ENCODE results near the gene FSD1.

Gene FSD1

DNA sequence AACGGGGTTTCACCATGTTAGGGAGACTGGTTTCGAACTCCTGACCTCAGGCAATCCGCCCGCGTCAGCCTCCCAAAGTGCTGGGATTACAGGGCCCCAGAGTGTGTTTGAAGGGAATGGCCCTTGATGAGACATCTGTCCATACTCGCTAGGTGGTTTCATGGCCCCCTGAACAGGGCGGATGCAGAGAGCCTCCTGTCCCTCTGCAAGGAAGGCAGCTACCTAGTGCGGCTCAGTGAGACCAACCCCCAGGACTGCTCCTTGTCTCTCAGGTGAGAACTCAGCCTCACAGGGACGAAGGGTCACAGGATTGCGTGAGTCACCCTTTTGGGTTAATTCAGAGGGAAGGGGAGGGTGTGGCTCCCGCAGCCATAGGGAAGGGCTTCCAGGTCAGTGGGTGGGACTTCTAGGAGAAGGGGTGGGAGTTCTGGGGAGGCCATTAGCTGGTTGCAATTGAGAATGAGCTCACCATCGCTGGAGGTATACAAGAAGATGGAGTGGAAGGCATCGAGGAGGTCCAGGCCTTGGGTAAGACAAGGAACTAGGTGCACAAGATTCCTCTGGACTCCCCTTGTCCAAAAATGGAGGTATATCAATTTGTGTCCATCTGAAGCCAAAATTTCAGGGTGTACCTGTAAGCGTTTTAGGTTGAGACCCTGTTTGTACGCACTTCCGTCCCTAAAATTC is 16.2 kb upstream of the FSD1 start:
- FAIRE-seq (no peak), DNase-seq (ENCODE audit: insufficient read length, low spot score) (no peak)
- TF ChIP-seq, protein P1, sequence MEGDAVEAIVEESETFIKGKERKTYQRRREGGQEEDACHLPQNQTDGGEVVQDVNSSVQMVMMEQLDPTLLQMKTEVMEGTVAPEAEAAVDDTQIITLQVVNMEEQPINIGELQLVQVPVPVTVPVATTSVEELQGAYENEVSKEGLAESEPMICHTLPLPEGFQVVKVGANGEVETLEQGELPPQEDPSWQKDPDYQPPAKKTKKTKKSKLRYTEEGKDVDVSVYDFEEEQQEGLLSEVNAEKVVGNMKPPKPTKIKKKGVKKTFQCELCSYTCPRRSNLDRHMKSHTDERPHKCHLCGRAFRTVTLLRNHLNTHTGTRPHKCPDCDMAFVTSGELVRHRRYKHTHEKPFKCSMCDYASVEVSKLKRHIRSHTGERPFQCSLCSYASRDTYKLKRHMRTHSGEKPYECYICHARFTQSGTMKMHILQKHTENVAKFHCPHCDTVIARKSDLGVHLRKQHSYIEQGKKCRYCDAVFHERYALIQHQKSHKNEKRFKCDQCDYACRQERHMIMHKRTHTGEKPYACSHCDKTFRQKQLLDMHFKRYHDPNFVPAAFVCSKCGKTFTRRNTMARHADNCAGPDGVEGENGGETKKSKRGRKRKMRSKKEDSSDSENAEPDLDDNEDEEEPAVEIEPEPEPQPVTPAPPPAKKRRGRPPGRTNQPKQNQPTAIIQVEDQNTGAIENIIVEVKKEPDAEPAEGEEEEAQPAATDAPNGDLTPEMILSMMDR (IDR thresholded peaks at IDR 0.05; ENCODE audit: insufficient read depth, missing control alignments) = no peak

DNA sequence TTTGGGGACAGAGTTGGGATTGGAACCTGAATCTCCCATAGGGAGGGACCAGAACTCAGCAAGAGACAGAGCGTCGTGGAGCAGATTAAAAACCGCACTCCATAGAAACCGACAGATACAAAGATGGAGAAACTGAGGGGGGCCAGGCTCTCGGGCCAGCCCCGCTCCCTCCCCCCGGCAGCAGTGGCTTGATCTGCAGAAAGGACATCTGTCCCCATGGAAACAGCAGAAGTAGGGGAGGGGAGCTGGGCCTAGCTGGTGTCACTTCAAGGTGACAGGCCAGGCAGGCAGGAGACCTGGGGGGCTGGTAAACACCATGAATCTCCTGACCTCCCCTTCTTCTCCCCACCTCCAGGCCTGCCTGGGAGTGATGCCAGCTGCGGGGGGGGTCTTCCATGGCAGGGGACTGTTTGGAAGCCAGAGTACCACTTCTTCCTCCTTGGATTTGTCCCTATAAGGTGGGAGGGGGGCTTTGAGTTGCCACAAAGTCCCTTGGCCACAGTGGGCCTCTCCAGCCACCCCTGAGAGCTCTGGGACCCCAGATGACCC is 13.1 kb upstream of the FSD1 start:
- no peak for FAIRE-seq
- TF ChIP-seq, protein P1 (IDR thresholded peaks at IDR 0.05; ENCODE audit: insufficient read depth, missing control alignments) = no peak
- DNase-seq (ENCODE audit: insufficient read length, low spot score) = no peak

DNA sequence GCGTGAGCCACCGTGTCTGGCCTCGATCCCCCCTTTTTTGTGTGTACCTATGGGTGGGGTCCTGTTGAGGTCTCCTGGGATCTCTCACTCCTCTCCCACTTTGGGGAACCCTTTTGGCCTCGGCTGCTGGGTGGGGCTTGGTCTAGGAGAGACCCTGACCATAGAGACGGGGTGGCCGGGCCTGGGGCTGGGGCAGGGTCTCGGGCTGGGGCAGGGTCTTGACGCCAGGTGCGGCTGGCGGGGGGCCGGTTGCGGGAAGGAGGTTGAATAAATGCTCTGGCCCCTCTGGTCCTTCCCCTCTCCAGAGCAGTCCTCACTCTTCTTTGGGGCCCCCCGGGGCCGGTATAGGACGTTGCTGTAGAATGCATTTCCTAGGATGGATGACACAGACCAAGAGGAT is 11.9 kb upstream of the FSD1 start:
- DNase-seq (ENCODE audit: insufficient read length, low spot score) (no peak), FAIRE-seq (no peak)
- TF ChIP-seq, protein P1 (IDR thresholded peaks at IDR 0.05; ENCODE audit: insufficient read depth, missing control alignments) = no peak

DNA sequence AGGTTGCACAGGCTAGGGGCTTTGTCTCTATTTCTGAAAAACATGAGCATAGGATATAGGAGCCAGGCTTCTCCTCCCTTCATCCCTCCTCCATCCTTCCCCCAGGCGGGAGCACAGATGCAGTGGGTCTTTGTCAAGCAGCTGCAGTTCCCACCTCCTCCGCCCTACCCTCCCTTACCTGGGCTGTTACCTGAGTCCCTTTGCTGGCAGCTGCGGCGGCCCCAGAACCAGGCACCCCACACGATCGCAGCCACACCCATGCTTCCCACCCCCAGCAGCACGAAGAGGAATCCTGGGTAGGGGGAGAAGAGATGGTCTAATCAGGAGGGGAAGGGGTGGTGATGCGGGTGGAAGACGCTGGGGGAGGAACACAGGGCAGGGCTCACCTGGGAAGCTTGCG is 10.0 kb upstream of the FSD1 start:
- FAIRE-seq (no peak), DNase-seq (ENCODE audit: insufficient read length, low spot score) (no peak)

DNA sequence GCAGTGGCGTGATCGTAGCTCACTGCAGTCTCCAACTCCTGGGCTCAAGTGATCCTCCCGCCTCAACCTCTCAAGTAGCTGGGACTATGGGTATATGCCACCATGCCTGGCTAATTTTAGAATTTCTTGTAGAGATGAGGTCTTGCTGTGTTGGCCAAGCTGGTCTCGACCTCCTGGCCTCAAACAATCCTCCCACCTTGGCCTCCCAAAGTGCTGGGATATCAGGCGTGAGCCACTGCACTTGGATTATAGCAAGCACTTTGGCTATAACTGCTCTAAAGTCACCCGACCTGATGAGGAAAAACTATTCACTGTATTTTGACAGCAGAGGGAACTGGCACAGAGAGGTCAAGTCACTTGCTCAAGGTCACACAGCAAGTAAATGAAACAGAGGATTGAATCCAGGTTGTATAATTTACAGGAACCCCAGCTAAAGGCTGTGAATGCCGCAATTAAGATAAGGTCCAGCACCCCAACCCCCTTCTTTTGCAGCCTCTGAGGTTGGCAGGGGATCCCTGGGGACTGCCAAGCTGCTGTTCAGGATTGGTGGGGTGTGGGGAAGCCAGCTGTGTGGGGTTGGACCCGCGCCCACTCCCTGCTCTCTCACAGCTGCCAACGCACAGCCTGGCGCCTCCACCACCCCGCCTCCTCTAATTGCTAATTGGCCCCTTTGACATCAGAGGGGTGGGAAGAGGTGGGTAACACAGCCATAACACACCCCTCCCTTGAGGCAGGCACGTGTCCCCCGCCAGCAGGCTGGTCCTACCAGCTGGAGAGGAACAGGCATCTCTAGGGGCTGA is 8.2 kb upstream of the FSD1 start:
- TF ChIP-seq, protein P1 (IDR thresholded peaks at IDR 0.05; ENCODE audit: insufficient read depth, missing control alignments) = no peak

More for the DNA sequence above, 10.0 kb upstream of the FSD1 start:
- TF ChIP-seq, protein P1 (IDR thresholded peaks at IDR 0.05; ENCODE audit: insufficient read depth, missing control alignments) = no peak

DNA sequence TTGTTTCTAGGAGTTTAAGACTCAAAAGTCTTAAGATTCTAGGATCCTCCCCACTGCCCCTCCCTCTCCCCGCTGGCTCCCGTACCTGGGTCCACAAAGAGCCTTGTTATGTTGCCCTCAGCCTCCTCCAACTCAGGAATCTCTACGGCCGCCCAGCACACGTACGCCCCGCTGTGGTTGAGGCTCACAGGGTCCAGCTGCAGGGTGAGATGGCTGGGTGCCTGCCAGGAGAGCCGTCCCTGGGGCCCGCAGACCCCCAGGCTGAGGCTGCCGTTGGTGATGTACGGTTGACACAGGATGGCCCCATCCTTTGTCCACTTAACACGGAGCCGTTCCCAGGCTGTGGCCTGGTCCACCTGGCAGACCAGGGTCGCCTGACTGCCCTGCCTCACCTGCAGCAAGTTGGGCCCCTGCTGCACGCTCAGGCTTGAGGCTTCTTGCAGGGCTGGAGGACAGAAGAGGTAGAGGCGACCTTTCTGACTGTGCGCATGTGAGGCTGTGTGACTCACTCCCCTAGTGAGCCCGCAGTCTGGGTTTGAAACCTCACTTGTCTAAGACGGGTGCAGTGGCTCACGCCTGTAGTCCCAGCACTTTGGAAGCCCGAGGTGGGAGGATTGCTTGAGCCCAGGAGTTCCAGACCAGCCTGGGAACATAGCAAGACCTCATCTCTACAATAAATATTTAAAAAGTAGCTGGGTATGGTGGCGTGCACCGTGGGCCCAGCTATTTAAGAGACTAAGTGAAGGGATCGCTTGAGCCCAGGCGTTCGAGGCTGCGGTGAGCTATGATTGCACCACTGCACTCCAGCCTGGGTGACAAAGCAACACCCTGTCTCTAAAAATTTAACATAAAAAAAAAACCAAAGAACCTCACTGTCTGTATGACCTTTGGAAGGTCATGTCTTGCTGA is 6.2 kb upstream of the FSD1 start:
- TF ChIP-seq, protein P1 (IDR thresholded peaks at IDR 0.05; ENCODE audit: insufficient read depth, missing control alignments) = no peak
- no peak for FAIRE-seq
- DNase-seq (ENCODE audit: insufficient read length, low spot score) = no peak

More for the DNA sequence above, 8.2 kb upstream of the FSD1 start:
- FAIRE-seq = no peak
- no peak for DNase-seq (ENCODE audit: insufficient read length, low spot score)
